Choroid plexus epithelial cell (primary cell): ENCODE results near the gene AP5Z1.

Experiments used
- DNase-seq: peaks from one replicate; pipeline ENCODE4 v3.0.0-alpha.2; 2010; ENCODE audit warnings: low read depth
- H3K4me3 ChIP-seq: 2 replicates; pipeline ENCODE4 v1.5.1; 2011; ENCODE audit warnings: low read depth, mild to moderate bottlenecking, control low read depth, low read length, moderate library complexity
- CTCF ChIP-seq: conservative IDR thresholded peaks from 2 replicates; pipeline ENCODE4 v1.5.1; 2011; ENCODE audit warnings: low read depth, mild to moderate bottlenecking, control low read depth, inconsistent platforms, low read length, moderate library complexity

The AP5Z1 gene

GRCh38 chr7:4822677-4823076 lies 47.3 kb downstream of the AP5Z1 start:
- TF ChIP-seq CTCF, result no peak
- H3K4me3 ChIP-seq, result no peak overlapping the region
- DNase-seq, result no peak

GRCh38 chr7:4823441-4824119 lies 48.2 kb downstream of the AP5Z1 start:
- TF ChIP-seq CTCF, result no peak
- DNase-seq, result no peak
- no peak overlapping the region for H3K4me3 ChIP-seq

DNA sequence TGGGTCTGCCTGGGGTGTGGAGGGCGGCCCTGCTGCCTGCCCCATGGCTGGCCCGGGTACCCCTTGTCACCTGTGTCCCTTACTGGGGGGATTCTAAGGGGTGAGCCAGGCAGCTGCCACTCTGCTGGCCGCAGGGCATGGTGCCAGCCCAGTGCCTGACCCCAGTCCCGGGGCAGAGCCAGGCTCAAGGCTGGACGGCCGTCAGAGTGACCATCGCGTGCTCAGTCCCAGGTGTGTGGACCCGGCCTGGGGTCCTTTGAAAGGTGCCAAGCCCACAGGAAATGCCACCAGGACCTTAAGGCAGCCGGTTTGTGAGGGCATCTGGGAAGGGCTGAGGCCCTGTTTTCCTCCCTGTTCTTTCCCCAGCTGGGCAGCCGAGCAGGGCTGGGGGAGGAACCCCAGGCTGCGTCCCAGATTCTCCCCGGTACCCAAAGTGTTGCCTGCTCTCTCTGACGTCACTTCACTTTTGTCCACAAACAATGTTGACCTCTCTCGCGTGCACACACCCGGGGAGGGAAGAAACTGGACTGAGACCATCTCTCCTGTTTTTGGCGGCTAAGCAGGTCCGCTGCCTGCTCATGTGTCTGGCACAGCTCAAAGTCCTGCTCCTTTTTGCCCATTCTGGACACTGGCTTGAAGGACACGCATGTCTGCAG lies 48.8 kb downstream of the AP5Z1 start:
- no peak for DNase-seq
- H3K4me3 ChIP-seq, result no peak overlapping the region
- TF ChIP-seq CTCF, result no peak

GRCh38 chr7:4825081-4825480 lies 49.7 kb downstream of the AP5Z1 start:
- no peak overlapping the region for H3K4me3 ChIP-seq
- TF ChIP-seq CTCF, result no peak
- DNase-seq, result no peak

DNA sequence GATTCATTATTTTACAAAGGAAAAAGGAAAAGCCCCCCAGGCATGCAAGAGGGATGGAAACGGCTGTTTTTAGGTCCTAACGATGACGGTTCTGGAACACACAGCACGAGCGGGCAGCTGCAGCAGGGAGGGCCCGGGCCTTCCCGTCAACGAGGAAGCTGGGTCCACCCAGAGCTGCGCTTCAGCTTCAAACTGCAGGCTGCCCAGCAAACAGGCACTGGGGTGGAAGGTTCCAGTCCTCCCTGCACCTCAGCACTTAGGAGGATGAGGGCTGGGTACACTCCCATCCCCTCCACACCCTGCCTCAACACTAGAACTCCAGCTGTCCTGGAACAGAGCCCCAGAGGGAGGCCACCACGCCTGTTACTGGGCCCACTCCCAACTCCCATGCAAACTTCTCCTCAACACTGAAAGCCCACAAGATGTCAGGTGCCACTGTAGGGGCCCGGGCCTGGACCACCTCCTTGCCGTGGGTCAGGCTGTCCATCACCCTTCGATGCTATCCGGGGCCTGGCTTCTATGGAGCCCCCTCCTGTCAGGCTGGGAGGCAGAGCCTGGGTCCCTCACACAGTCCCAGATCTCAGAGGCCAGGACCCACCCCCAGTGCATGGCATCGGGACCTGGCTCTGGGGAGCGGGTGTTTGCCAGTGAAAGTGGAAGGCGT lies 53.4 kb downstream of the AP5Z1 start:
- no peak overlapping the region for H3K4me3 ChIP-seq
- DNase-seq, result no peak
- no peak for TF ChIP-seq CTCF

DNA sequence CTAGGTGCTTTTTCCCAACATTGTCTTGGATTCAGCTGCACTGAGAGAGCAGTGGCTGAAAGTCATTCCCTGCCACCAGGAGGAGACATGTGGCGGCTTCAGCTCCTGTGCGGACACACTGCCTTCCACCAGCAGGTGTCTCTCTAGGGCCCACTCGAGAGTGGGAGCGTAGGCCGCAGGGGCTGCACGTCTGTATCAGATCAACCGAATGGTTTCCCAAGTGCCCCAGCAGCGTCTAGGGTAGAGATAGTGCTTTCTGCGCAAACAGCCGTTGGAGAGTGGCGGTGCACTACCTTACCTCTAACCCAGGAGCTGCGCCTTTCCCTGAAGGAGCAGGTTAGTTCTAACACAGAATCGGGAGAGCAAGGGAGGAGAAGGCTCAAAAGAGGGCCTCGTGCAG lies 54.8 kb downstream of the AP5Z1 start:
- H3K4me3 ChIP-seq, result no peak overlapping the region
- DNase-seq, result peak; percentile 83
- TF ChIP-seq CTCF, result peak; percentile 99
